GM18858 (cell line): ENCODE data around the gene CCDC85C.

Experiments
- ATAC-seq: cut with Tn5 transposase; IDR thresholded peaks from one replicate; pipeline ENCODE4 v1.9.1; 2021; ENCODE audit not compliant: unreplicated experiment

Gene CCDC85C

DNA sequence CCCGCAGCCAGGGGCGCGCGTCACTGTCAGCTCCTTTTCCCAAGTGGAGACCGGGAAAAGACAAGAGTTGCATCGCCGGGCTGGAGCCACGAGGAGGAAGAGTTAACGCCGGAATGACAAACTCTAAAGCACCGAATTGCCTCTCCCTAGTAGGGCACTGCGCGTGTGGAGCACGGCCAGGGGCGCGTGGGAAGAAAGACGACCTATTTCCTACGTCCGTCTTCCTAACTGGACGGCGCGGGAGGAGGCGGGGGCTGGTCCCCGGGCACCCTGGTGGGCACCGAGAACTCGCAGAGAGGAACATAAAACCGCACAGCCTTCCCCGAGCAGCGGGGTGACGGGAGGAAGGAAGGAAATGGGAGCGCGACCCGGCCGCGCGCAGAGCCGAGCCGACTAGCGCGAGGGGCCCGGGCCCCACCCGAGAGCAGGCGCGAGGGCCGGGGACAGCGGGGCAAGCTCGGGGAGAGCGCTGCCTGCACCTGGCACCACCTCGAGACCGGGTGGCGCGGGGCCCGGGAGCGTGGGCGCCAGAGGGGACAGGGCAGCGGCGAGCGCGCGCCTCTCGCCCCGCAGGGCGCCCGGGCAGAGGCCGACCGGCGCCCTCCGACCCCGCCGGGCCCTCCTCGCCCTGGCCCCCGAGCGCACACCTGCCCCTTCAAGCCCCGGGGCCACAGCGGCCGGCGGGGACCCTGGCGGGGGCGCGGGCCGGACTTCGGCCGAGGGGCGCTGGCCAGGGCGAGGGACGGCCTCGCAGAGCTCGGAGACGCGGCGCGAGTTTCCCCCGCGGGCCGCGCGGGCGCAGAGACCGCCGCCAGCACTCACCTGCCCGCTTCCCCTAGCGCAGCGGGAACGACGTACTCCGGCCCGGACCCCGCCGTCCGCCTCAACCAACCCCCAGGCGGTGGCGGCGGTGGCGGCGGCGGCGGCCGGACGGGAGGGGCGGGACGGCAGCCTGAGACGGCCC lies 123.8 kb downstream of the CCDC85C start, which contains the start of gene SETD3:
Gene SETD3 (minus strand): TSS at position 954 of the 964 bp plus-strand sequence. CDS start 15,054 bp downstream, outside the sequence.
- ATAC-seq: peak; percentile 1

DNA sequence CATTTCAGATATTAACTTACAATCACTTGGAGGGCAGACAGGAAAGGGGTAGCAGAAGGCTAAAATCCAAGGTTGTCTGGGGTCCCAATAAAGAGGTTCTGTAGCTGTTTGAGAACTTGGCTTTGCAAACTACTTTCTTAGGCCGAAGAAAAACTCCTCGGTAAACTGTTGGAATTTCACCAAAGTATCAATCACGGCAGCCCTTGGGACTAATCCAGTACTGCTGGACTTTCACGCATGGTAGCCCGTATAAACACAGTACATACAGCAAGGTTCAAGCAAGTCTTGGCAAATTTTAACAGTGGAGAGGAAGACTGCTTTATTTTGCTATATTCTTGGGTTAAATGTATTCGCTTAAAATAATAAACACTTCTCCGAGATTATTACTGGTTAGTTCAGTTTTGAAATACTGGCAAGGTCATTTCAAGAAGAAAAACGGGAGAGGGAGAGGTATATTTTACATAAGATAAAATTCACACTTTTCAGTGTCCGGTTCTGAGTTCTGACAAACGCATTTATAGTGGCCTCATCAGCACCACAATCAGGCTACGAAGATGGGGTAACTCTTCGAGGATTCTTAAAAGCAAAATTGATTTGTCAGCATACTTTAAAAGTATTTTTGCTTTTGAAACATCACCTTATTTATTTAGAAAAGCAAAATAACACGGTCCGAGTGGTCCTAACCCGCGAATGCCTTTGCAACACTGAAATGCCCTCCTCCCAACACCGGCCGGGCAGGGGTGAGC lies 124.7 kb downstream of the CCDC85C start:
- no peak for ATAC-seq

DNA sequence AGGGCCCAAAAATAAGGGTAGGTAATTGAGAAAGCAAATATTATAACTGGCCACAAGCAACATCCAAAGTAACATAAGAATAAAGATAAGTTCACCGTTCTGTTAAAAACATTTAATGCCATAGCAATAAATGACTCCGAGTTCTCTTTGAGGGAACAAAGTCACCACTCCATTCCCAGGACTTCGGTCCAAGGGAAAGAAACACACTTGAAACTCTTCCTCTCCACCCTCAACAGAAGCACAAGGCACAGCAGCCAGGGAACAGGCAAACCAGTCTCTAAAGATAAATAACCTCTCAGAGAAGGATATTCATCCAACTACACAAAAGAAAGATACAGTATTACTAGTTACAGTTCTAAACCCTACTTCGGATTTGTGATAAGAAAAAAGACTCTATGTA lies 125.9 kb downstream of the CCDC85C start:
- no peak for ATAC-seq

DNA sequence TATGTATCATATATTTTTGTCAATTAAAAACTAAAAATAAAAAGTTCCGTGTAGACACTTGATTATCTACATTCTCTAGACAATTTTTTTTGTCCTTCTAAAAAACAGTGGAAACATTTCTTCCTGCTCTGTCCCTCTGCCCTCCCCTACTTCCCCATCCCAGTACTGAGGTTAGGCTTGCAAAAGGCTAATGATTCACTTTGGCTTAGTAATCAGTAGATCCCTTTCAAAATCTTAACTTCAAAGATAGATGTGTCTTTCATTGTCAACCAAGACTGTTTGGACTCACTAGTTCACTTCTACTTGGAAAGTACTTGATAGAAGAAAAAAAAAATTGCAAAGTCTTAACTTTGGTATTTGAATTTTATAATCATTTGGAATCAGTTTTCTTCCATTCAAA lies 127.1 kb downstream of the CCDC85C start:
- no peak for ATAC-seq

DNA sequence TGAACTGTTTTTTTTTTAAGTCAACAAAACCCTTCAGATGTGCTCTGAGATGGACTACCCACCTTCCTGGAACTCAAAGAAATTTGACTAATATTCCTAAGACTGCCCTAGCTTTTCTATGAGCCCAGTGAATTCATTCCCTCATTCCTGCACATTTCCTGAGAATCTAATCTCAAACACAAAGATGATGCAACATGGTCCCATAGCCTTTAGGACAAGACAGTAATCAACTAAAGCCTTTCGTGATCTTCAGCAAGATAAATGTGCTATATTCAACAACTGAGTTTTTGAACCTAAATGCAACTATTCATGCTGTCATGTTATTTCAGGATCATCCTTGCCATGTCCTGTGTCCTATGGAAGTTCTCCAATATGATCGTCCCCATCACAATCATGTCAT lies 128.3 kb downstream of the CCDC85C start:
- ATAC-seq: no peak

DNA sequence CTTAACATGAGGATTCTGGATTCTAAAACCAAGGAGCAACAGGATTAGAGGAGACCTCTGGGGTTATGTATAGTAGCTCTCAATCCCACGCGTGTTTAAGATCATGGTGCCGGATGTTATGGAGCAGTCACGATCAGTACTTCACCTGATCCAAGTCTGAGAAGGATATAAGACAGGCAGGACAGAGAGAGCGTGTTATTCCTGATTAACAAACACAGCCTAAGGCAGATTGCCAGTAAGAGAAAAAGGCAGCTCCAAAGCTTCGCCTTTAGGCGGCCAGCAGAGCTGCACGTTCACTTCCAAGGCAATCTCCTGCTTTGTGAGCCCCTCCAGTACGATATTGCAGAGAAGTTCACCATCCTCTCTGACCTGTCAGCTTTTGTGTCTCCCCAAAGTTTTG lies 128.8 kb downstream of the CCDC85C start:
- ATAC-seq: no peak

DNA sequence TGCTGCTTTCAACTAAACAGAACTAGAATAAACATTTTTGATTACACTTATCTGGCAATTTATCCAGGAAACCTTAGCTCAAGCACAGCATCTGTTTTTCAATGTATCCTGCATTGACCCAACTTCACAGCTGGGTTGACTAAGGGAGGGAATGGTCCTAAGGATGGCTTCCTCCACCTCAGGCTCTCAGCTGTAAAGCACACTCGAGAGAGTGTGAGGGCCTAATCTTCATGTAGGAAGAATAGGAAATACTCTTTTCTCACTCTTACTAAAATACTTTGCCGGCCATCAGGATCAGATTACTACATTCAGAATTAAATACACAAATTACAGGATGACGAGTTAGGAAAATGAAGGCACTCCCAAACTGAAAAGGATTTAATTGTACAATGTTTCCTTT lies 130.5 kb downstream of the CCDC85C start:
- no peak for ATAC-seq

DNA sequence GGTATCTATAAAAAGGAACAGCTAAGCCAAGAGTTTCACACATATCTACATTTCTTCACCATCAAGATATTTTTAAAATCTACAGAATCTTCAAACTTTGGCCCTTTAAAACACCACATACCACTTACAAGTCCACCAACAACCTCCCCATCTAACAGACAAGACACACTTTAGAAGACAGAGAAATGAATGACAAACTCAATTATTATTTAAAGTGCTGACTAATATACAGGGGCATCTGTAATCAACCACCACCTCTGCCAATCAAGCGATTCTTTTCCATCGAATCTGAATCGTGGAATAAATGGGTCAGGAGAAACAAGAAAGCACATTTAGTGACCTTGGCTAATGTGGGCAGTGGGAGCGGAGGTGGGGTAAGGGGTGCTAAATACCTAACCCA lies 131.1 kb downstream of the CCDC85C start:
- ATAC-seq: no peak

DNA sequence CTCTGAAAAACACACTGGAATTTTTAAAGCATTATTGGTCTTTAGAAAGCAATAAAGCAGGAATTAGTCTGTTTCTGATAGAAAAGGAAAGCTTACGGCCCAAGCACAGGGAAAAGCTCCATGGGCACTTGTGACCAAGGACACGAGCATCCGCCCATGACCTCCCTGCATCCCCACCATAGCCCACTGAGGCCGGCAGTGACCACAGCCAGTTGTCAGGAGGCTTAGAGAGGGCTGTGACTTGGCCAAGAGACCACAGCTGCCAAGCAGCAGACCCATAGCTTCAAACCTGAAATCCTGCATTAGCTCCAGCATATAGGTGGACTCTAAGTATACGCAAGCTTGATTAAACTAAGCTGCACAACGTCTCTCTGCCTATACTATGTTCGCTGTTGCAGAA lies 132.3 kb downstream of the CCDC85C start:
- ATAC-seq: no peak

DNA sequence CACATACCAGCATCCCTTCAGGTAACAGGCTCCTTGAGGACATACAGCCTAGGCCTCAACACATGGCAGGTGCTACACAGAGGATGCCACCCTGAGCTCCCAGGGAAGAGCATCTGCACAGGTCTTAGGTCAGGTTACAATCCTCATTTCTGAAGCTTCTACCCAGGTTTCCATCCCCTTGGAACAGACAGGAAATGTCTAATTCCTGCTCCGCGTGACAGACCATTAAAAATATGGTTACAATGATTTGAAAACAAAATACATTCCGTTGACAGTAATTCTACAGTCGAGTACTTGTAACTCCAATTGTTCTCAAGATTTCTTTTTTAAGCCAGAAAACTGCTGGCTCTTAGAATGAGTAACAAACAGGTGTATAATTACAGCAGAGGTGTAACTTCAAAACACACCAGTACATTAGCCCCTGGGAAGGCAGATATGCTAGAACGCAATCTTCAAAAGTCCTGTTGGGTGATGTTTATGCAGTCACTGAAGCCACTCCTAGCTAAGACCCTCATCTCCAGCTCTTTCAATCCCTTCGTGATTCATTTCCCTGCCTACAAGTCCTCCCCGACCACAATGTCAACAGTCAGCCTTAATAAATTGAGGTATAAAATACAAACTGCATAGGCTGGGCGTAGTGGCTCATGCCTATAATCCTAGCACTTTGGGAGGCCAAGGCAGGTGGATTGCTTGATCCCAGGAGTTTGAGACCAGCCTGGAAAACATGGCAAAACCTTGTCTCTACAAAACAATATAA lies 135.0 kb downstream of the CCDC85C start:
- no peak for ATAC-seq

DNA sequence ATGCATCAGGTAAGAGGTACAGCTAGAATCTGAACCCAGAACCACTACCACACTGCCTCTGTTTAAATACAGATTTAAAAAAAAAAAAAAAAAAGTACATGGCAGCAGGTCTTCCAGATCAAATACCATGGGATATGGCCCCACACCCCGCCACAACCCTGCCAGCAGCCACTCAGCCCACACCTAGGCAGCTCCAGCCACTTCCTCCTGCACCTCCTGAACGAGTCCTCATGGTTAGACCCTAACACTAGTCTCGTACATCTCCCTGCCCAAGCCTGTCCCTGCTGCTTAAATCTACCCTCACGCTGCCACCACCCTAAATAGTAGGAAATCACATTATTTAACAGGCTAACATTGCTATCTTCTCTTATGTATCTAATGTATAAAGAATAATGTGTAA lies 135.9 kb downstream of the CCDC85C start:
- no peak for ATAC-seq

DNA sequence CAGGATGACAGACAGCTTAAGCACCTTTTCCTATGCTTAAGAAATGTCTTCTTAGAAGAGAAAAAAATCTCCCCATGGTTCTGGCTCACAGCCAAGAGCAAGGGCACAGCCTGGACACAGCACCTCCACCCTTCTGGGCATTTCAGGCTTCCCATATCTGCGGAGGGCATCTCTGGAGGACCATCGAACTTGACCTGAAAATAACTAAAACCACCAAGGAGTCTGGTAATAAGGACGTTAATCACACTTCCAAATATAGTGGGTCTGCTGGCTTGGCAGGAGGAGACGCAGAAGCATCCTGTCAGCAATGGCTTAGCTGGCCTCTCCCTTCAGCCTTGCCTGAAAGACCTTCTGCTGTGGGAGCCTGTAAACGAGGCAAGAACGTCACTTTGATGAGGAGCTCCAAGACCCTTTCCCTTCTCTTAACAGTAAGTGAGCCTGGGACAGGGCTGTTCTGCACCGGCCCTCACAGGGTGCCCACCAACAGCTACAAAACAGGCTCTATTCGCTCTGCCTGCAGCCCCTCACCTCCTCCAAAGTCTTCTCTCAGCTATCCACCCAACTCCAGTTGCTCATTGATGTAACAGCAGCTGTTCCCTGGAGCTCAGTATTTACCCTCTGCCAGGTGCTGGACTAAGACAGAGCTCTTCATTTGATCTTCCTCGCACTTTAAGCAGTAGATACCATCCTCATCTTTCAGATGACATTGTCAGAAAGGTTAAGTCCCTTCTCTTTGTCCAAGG lies 136.5 kb downstream of the CCDC85C start:
- no peak for ATAC-seq

DNA sequence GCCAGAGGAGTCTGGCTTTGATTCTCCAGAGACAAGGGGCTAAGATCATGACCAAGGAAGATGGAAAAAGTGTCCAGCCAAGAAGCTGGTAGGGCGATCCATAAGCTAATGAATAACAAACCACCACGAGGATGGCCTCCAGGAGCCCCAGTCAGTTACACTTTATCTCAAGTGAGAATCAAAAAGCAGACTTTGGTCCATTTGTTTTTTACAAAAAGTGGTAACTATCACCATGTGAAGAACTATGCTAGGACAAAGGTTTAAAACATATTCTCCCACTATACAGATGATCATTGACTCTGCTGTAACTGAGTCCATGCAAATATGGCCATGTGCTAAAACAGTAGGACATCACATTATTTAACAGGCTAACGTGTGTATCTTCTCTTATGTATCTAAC lies 137.2 kb downstream of the CCDC85C start:
- ATAC-seq: no peak

DNA sequence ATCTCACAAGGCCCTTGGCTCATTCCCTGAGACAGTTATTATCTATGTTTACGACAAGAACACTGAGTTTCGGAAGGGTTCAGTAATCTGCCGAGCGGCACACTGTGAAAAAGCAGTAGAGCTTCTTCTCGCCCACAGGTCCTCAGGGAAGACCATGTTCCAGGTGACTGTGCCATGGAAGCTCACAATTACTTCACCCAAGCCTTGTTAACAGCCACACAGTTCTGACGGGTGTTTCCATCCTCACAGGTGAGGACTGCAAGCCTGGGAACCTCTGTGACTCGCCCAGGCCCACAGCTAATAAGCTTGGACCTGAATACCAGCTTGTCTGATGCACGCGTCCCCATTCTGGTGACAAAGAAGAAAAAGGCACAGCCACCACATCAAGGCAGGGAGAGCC lies 138.7 kb downstream of the CCDC85C start:
- ATAC-seq: no peak

DNA sequence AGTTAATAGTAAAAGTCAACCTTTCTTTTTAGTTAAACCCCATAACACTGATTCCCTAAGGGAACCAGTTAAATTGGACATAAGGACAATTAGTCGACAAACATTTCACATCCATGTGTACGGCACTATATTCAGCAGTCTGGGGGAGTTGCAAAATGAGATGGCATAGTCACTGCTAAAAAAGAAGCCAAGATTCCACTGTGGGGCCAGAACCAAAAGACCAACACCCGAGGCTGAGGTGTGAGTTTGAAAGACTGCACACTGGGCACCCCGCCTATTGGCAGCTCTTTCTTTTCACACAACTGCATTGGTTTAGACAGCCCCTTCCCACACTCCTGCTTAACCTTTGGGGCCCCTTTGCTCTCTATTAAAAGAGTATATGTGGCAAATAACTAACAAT lies 140.0 kb downstream of the CCDC85C start:
- ATAC-seq: no peak

DNA sequence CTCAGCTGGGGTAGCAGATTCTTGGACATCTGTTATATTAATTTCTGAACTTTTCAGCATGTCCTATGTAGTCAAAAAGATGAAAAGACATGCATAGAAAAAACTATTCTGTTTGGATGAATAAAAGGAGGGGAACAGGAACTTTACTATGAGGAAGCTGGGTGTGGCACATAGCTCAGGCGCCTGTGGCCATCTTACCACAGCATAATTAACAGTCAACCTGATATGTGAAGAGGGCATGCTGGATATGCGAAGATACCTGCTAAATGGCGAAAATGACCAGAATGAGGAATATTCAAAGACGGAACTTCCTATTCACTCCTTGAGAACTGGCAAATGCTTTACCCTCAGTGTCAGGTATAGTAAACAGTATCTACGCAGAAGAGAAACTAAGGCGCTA lies 141.8 kb downstream of the CCDC85C start:
- no peak for ATAC-seq

DNA sequence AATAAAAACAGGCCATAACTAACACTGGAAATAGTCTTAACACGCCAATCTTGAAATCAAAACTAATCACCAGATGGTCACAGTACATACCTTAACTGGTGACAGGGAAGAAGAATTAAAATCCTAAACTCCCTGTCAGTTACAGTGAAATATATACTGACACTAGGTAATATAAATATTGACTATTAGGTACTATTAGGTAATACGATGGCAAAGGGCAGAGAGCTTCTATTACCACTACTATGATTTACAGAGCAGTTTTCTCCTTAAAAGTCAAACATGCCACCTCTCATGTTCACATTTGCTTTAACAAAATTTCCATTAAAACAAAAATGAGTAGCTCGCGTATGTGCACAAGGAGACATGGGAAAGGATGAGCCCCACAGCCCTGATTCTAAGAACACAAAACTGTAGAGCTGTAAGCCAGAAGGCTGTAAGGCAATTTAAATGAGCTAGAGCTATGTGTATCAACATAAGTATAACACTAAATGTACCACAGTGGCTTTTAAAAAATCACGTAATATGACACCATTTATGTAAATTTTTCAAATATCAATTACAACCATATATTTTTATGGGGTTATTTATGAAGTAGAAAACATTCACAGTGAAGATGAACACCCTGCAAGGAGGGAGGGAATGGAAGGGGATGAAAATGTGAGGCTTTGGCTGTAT lies 142.5 kb downstream of the CCDC85C start:
- no peak for ATAC-seq

DNA sequence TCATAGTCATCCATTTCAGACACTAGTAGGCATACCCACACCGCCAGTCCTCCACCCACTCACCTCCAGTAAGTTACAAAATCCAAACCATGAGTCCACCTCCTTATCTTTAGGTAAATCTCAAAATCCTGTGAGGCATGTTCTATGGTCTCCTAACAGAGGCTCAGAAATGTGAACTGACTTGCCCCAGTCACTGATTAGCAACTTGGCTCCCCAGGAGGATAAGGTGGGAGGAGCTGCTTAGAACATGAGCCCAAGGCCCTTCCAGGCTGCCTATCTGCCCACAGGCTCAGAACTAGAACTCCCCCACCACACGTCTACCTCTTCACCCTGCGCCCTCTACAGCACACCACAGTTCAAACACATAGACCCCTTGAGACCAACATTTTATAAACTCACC lies 143.2 kb downstream of the CCDC85C start:
- no peak for ATAC-seq

DNA sequence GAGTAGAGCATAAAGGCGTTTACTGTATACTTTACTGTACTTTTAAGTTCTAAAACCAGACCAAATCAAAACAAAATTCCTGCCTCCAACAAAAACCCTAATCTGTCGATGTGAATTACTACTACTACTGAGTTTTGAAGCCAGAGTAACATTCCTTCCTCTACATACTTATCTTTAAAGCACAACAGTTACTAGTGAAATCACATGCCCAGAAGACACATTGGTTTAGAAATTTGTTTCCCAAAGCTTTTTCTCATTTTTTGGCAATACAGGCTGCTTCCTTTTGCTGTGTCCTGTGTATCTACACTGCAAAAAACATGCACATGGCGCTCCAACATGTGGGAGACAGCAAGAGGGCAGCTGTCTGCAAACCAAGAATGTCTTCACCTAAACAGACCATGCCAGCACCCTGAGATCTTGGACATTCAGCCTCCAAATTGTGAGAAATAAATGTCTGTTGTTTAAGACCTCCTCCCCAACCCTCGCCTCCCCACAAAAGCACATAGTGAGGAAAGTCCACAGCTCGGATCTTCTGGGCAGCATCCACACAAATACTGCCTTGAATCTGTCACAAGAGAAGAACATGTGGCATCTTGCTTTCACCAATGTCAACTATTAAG lies 144.4 kb downstream of the CCDC85C start:
- no peak for ATAC-seq

DNA sequence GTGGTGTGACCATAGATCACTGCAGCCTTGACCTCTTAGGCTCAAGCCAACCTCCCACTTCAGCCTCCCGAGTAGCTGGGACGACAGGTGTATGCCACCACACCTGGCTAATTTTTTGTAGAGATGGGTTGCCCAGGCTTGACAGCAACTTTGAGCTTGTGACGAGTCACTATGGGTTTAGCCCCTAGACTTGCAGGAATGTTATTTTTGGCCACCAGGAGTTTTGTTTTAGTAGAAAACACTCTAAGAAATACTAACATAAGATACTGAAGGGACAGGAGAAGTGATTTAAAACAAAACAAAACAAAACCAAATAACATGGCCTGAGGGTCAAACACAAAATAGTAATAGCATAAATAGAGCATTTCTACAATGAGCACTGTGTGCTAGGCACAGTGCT lies 149.8 kb downstream of the CCDC85C start:
- ATAC-seq: no peak
